ENCODE measurements around the gene PNMT.

PNMT gene

GRCh38 chr17:39676198-39676819, 8.1 kb downstream of the PNMT start:
- Histone ChIP-seq H3K4me3 (replicated peaks; ENCODE audit: low read depth, low read length) (no peak overlapping the region), H3K36me3 (ENCODE audit: control insufficient read depth, insufficient read depth, low read length) (no peaks in the 10 kb centered on the region), H3K27me3 (replicated peaks; ENCODE audit: control insufficient read depth, insufficient read depth, low read length) (no peaks in the 10 kb centered on the region)
- DNase-seq (ENCODE audit: extremely low read depth, insufficient read length): peak; percentile 44
- TF ChIP-seq CTCF (IDR thresholded peaks at IDR 0.05; ENCODE audit: insufficient read depth, low read length, poor library complexity, severe bottlenecking): no peak

DNA sequence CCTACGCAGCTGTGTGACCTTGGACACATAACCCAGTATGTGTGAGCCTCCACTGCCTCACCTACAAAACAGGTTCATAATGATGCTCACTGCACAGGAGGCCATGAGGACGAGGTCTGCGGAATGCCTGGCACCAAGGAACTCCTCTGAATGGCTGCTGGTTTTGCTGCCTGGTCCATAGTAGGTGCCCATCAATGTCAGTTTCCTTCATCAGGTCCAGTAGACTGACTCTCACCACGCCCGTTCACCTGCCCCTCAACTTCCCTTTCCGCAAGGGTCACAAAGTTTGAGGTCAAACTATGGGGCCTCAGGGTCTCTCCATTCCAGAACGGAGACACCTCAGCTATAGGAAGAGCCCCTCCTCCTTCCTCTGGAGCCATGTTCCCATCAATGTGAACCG, 8.8 kb downstream of the PNMT start:
- DNase-seq (ENCODE audit: extremely low read depth, insufficient read length): no peak
- Histone ChIP-seq H3K36me3 (ENCODE audit: control insufficient read depth, insufficient read depth, low read length) (no peaks in the 10 kb centered on the region), H3K4me3 (replicated peaks; ENCODE audit: low read depth, low read length) (no peak overlapping the region), H3K27me3 (replicated peaks; ENCODE audit: control insufficient read depth, insufficient read depth, low read length) (no peaks in the 10 kb centered on the region)
- no peak for TF ChIP-seq CTCF (IDR thresholded peaks at IDR 0.05; ENCODE audit: insufficient read depth, low read length, poor library complexity, severe bottlenecking)

DNA sequence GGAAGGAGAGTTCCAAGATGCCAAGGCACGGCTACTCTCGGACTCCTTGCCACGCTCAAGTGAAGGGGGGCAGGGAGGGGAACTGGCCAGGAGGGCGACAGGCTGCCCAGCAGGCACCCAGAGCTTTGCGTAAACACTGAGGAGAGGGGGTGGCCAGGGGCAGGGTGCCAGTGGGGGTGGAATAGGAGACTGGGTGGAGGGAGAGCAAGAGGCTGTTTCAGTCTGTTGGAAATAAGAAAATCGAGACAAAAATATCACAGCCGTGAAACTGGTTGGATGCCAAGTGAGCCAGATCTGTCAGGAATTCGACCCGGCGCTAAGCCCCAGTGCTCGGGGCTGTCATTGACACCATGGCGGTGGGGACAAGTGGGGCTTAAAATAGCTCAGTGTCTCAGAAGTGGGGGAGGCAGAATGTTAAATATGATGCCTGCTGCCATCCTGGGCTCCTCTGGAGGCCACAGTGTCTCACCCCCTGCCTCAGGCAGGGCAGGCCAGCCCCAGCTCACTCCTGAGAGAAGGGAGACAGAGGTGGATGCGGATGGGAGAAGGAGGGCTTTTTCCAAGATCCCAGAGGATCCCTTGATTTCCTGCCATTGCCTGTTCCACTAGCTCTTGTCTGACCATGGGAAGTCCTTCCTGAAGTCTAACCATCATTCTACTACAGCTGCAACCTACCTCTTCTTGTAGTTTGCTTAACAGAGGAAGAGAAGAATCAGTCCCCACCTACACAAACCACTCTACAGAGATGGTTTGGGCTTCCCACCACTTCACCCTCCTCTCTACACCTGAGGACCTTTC, 9.5 kb downstream of the PNMT start:
- Histone ChIP-seq H3K27me3 (replicated peaks; ENCODE audit: control insufficient read depth, insufficient read depth, low read length) (no peaks in the 10 kb centered on the region), H3K4me3 (replicated peaks; ENCODE audit: low read depth, low read length) (no peak overlapping the region), H3K36me3 (ENCODE audit: control insufficient read depth, insufficient read depth, low read length) (no peaks in the 10 kb centered on the region)
- TF ChIP-seq CTCF (IDR thresholded peaks at IDR 0.05; ENCODE audit: insufficient read depth, low read length, poor library complexity, severe bottlenecking): no peak
- no peak for DNase-seq (ENCODE audit: extremely low read depth, insufficient read length)

- no peak overlapping the region for H3K4me3 ChIP-seq (replicated peaks; ENCODE audit: low read depth, low read length)
Observed at GRCh38 chr17:39678340-39679116, 10.3 kb downstream of the PNMT start.

More at GRCh38 chr17:39678340-39679116, 10.3 kb downstream of the PNMT start:
- H3K36me3 ChIP-seq (ENCODE audit: control insufficient read depth, insufficient read depth, low read length): no peaks in the 10 kb centered on the region
- DNase-seq (ENCODE audit: extremely low read depth, insufficient read length): no peak
- TF ChIP-seq CTCF (IDR thresholded peaks at IDR 0.05; ENCODE audit: insufficient read depth, low read length, poor library complexity, severe bottlenecking): no peak
- H3K27me3 ChIP-seq (replicated peaks; ENCODE audit: control insufficient read depth, insufficient read depth, low read length): no peaks in the 10 kb centered on the region

Data from GM06990 (cell line).